ENCODE measurements around the gene PIK3C2A. TPM values are rescaled to one million over a fixed set of nuclear protein-coding genes. Genes with fewer than 3 reads are reported as not detected.
A peak's percentile ranks its signal among the peaks of the same experiment; 100 is the strongest.

The PIK3C2A gene
- total RNA-seq, 1 experiment from 2014 or later: 68.3 TPM

GRCh38 chr11:17209939-17210245, 2.1 kb upstream of the PIK3C2A start:
- POLR2A ChIA-PET: interaction anchor here (0.6 to 0.7 kb wide), 2 partner anchors 54 to 77 kb away, joined by 3 to 13 read pairs; no protein-coding TSS in a partner anchor
- H3K27ac ChIP-seq (ENCODE audit: low read length): no peak overlapping the region
- no TSS peak for BruUV-seq (replicated peaks)
- H3K9me3 ChIP-seq (ENCODE audit: control insufficient read depth, insufficient read depth, low read depth, low read length): no peaks in the 10 kb centered on the region
- in situ Hi-C loops (cut with HindIII; ENCODE audit: low pct_unique_long_range_greater_than_20kb, low sequenced_read_pairs) (no loop called here), intact Hi-C loops (cut with micrococcal nuclease; ENCODE audit: unreplicated experiment) (no loop called here)
- no peaks in the 10 kb centered on the region for H3K27me3 ChIP-seq (ENCODE audit: control insufficient read depth, insufficient read depth, low read length)
- TF ChIP-seq POLR2AphosphoS5 (IDR thresholded peaks at IDR 0.05; ENCODE audit: low read depth, low read length) (no peak), REST (IDR thresholded peaks at IDR 0.05; ENCODE audit: insufficient read depth in 1 of 2, low read depth in 2 of 2, low read length in 1 of 2) (no peak), SIN3A (IDR thresholded peaks at IDR 0.05; ENCODE audit: borderline replicate concordance, insufficient read depth, low read depth, low read length) (no peak), CTCF (IDR thresholded peaks at IDR 0.05) (no peak), TCF7L2 (IDR thresholded peaks at IDR 0.05; ENCODE audit: low read depth, low read length) (no peak)
- H3K4me1 ChIP-seq (ENCODE audit: control insufficient read depth, insufficient read depth, low read length): peaks cover 16% of the 10 kb centered on the region
- DNase-seq (ENCODE audit: low read depth, low spot score) (no peak), ATAC-seq (no peak)
- H3K4me3 ChIP-seq (ENCODE audit: low read depth in 2 of 2, low read length in 2 of 2): no peak overlapping the region
- no peaks in the 10 kb centered on the region; the same call in 1 of the 2 replicates for H3K36me3 ChIP-seq (ENCODE audit: control insufficient read depth, insufficient read depth, low read length)
- CTCF ChIA-PET: no interaction called here

- TSS peak; percentile 86 for BruUV-seq (replicated peaks)
- H3K4me1 ChIP-seq (ENCODE audit: control insufficient read depth, insufficient read depth, low read length): peaks cover 16% of the 10 kb centered on the region
- H3K36me3 ChIP-seq (ENCODE audit: control insufficient read depth, insufficient read depth, low read length): no peaks in the 10 kb centered on the region; the same call in 1 of the 2 replicates
- POLR2A ChIA-PET: no interaction called here
- TF ChIP-seq SIN3A (IDR thresholded peaks at IDR 0.05; ENCODE audit: borderline replicate concordance, insufficient read depth, low read depth, low read length) (no peak), POLR2AphosphoS5 (IDR thresholded peaks at IDR 0.05; ENCODE audit: low read depth, low read length) (no peak), REST (IDR thresholded peaks at IDR 0.05; ENCODE audit: insufficient read depth in 1 of 2, low read depth in 2 of 2, low read length in 1 of 2) (no peak), TCF7L2 (IDR thresholded peaks at IDR 0.05; ENCODE audit: low read depth, low read length) (no peak), CTCF (IDR thresholded peaks at IDR 0.05) (no peak)
- in situ Hi-C loops (cut with HindIII; ENCODE audit: low pct_unique_long_range_greater_than_20kb, low sequenced_read_pairs) (no loop called here), intact Hi-C loops (cut with micrococcal nuclease; ENCODE audit: unreplicated experiment) (no loop called here)
- CTCF ChIA-PET: interaction anchor here (0.7 kb wide), 1 partner anchor 20 kb away, joined by 3 read pairs; no protein-coding TSS in a partner anchor
- no peaks in the 10 kb centered on the region for H3K9me3 ChIP-seq (ENCODE audit: control insufficient read depth, insufficient read depth, low read depth, low read length)
- H3K27me3 ChIP-seq (ENCODE audit: control insufficient read depth, insufficient read depth, low read length): no peaks in the 10 kb centered on the region
- ATAC-seq (peak; percentile 76), DNase-seq (ENCODE audit: low read depth, low spot score) (no peak)
- peak overlapping the region; percentile 78 to 88 for H3K4me3 ChIP-seq (ENCODE audit: low read depth in 2 of 2, low read length in 2 of 2)
- H3K27ac ChIP-seq (ENCODE audit: low read length): peak overlapping the region; percentile 89
Observed at GRCh38 chr11:17208257-17208999, 642 bp upstream of the PIK3C2A start.
